GM20000 (cell line): Measurements from ENCODE around the gene KIF22.

Experiments
- DNase-seq: peaks from one replicate; pipeline ENCODE4 v3.0.0; 2012; ENCODE audit warnings: low spot score
- TF ChIP-seq, protein P1 (sequence below): IDR thresholded peaks from 2 replicates; pipeline ENCODE4 v1.5.1; 2012; ENCODE audit warnings: mild to moderate bottlenecking, control low read depth; ENCODE audit errors: extremely low read depth, missing control alignments

Gene KIF22

GRCh38 chr16:29835926-29836325, 45.4 kb downstream of the KIF22 start:
- TF ChIP-seq, protein P1, sequence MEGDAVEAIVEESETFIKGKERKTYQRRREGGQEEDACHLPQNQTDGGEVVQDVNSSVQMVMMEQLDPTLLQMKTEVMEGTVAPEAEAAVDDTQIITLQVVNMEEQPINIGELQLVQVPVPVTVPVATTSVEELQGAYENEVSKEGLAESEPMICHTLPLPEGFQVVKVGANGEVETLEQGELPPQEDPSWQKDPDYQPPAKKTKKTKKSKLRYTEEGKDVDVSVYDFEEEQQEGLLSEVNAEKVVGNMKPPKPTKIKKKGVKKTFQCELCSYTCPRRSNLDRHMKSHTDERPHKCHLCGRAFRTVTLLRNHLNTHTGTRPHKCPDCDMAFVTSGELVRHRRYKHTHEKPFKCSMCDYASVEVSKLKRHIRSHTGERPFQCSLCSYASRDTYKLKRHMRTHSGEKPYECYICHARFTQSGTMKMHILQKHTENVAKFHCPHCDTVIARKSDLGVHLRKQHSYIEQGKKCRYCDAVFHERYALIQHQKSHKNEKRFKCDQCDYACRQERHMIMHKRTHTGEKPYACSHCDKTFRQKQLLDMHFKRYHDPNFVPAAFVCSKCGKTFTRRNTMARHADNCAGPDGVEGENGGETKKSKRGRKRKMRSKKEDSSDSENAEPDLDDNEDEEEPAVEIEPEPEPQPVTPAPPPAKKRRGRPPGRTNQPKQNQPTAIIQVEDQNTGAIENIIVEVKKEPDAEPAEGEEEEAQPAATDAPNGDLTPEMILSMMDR: no peak

GRCh38 chr16:29836623-29837022, 46.1 kb downstream of the KIF22 start:
- no peak for DNase-seq

More at GRCh38 chr16:29835926-29836325, 45.4 kb downstream of the KIF22 start:
- DNase-seq: no peak

GRCh38 chr16:29837841-29838240, 47.3 kb downstream of the KIF22 start:
- DNase-seq: no peak
- TF ChIP-seq, protein P1: no peak

More at GRCh38 chr16:29836623-29837022, 46.1 kb downstream of the KIF22 start:
- TF ChIP-seq, protein P1: no peak

DNA sequence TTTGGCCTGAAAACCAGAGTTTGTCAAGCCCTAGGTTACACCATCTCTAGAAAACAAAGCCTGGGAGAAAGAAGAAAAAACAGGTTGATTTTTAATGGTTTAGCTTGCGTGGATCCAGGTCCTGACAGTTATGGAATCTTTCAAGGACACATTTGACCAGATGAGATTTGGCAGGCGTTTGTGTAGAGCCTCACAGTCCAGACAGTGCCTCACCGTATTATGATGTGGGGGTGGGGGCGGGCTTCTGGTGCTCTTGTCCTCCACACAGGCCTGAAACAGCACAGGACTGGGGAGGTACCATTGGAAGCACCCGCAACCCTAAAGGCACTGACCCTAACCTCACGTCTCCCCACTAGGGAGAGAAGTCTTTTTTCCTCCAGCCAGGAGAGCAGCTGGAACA, 49.3 kb downstream of the KIF22 start:
- no peak for DNase-seq
- TF ChIP-seq, protein P1: no peak

- DNase-seq: no peak
- TF ChIP-seq, protein P1: no peak
These were observed 49.7 kb downstream of the KIF22 start for GRCh38 chr16:29840240-29840639.

- TF ChIP-seq, protein P1: no peak
- DNase-seq: no peak
These were observed 51.1 kb downstream of the KIF22 start for GRCh38 chr16:29841631-29842030.

GRCh38 chr16:29842732-29843346, 52.3 kb downstream of the KIF22 start:
- DNase-seq: no peak
- TF ChIP-seq, protein P1: no peak
